ENCODE data around the gene SORCS3.

- no peak for TF ChIP-seq RAD21 (IDR thresholded peaks at IDR 0.05; ENCODE audit: low read depth)
- no peak for TF ChIP-seq CTCF (IDR thresholded peaks at IDR 0.05 in 2 of 3, conservative IDR thresholded peaks at IDR 0.05 in 1 of 3; ENCODE audit: borderline replicate concordance in 1 of 3, insufficient read depth in 1 of 3, low read depth in 2 of 3, low read length in 2 of 3)
- no peak for TF ChIP-seq TCF7L2 (IDR thresholded peaks at IDR 0.05; ENCODE audit: borderline replicate concordance, extremely low read depth, insufficient read depth, insufficient read length)
- no peak for TF ChIP-seq FOSL1 (IDR thresholded peaks at IDR 0.05; ENCODE audit: low read depth)
- no peak for TF ChIP-seq EZH2phosphoT487 (IDR thresholded peaks at IDR 0.05; ENCODE audit: borderline replicate concordance)
- no peak for TF ChIP-seq POLR2A (IDR thresholded peaks at IDR 0.05; ENCODE audit: borderline replicate concordance, extremely low read depth, insufficient read depth, insufficient read length)
- TF ChIP-seq POLR2AphosphoS5 (IDR thresholded peaks at IDR 0.05; ENCODE audit: low read depth, low read length), result no peak
Observed at GRCh38 chr10:105262666-105263065, 621.6 kb downstream of the SORCS3 start.
